Measurements from ENCODE around the gene LRRC10B. TPM values are rescaled to one million over a fixed set of nuclear protein-coding genes. Genes with fewer than 3 reads are reported as not detected.

The LRRC10B gene
- total RNA-seq, 1 experiment from 2014 or later, result 0.39 TPM

- H2AK5ac ChIP-seq (ENCODE audit: insufficient read length, low read length), result no peak overlapping the region
- no peak overlapping the region for H3K9ac ChIP-seq (ENCODE audit: extremely low read depth, insufficient read length, low read length)
- peaks cover 45 to 54% of the 10 kb centered on the region in 2 experiments for H3K4me1 Mint-ChIP-seq
- H3K56ac ChIP-seq (ENCODE audit: insufficient read length, low read depth, low read length), result no peak overlapping the region
- no peaks in the 10 kb centered on the region; a peak in 1 of 7 replicates for H3K36me3 Mint-ChIP-seq (ENCODE audit: insufficient read depth in 1 of 3, low read depth in 3 of 3)
- no peak overlapping the region for H3K27ac Mint-ChIP-seq
- H3K4me3 Mint-ChIP-seq, result peak overlapping the region in 1 of 2 experiments; percentile 18; a peak in 2 of 5 replicates
- H3K4me1 ChIP-seq (ENCODE audit: insufficient read depth, low read length), result peaks cover 17% of the 10 kb centered on the region
- H3K18ac ChIP-seq (ENCODE audit: insufficient read length, low read depth, low read length), result no peak overlapping the region
- no peak overlapping the region for H4K8ac ChIP-seq (replicated peaks; ENCODE audit: insufficient read length, low read depth, low read length)
- H3K9me3 Mint-ChIP-seq, result no peaks in the 10 kb centered on the region; a peak in 1 of 5 replicates
- H4K91ac ChIP-seq (ENCODE audit: insufficient read length, low read depth, low read length), result no peak overlapping the region
- H2BK20ac ChIP-seq (ENCODE audit: low read depth, low read length, poor library complexity, severe bottlenecking), result no peak overlapping the region
- H2BK5ac ChIP-seq (ENCODE audit: insufficient read length, low read length), result no peak overlapping the region
- WGBS (ENCODE audit: extremely low coverage, insufficient read length, low lambda C conversion rate), result no CpG with 5 or more reads among the region's 14 CpGs
- H3K79me2 ChIP-seq (ENCODE audit: insufficient read depth, low read length), result no peaks in the 10 kb centered on the region
- H3K4ac ChIP-seq (ENCODE audit: low read depth, low read length), result no peak overlapping the region
- no peaks in the 10 kb centered on the region for H3K9me3 ChIP-seq (ENCODE audit: control insufficient read depth, low read depth, low read length)
- H3K27me3 ChIP-seq (ENCODE audit: insufficient read depth, low read length), result peaks cover 18% of the 10 kb centered on the region
- no peaks in the 10 kb centered on the region for H3K23me2 ChIP-seq (ENCODE audit: insufficient read length, low read depth, low read length, poor library complexity, severe bottlenecking)
- no peak overlapping the region for H4K5ac ChIP-seq (ENCODE audit: insufficient read length, low read depth, low read length)
- no peaks in the 10 kb centered on the region for H3K79me1 ChIP-seq (ENCODE audit: insufficient read depth, low read depth, low read length, poor library complexity, severe bottlenecking)
- no peak overlapping the region for H3K27ac ChIP-seq (ENCODE audit: insufficient read length, low read depth, low read length)
- H3K27me3 Mint-ChIP-seq (ENCODE audit: low read depth), result peaks cover 63% of the 10 kb centered on the region
- no peaks in the 10 kb centered on the region for H4K20me1 ChIP-seq (ENCODE audit: control insufficient read depth, insufficient read depth, insufficient read length)
- H2BK120ac ChIP-seq (ENCODE audit: low read depth, low read length, poor library complexity, severe bottlenecking), result no peak overlapping the region
- H2BK12ac ChIP-seq (ENCODE audit: insufficient read length, low read depth, low read length), result no peak overlapping the region
- no peak overlapping the region for H3T11ph ChIP-seq (ENCODE audit: low read length)
- no peak for DNase-seq
- no peak overlapping the region for H3K23ac ChIP-seq (ENCODE audit: insufficient read length, low read depth, low read length)
- no peak for TF ChIP-seq CTCF (conservative IDR thresholded peaks at IDR 0.05)
- no peak overlapping the region for H2AFZ ChIP-seq (ENCODE audit: low read length)
- no peak overlapping the region for H3K4me2 ChIP-seq (ENCODE audit: insufficient read depth, insufficient read length, low read length)
- H2BK15ac ChIP-seq (ENCODE audit: low read depth, low read length), result no peak overlapping the region
- no peak overlapping the region for H3K14ac ChIP-seq (ENCODE audit: insufficient read depth, low read length)
Observed at GRCh38 chr11:61510974-61511373, 2.4 kb downstream of the LRRC10B start.
